Measurements from ENCODE around the gene TTC29. TPM values are rescaled to one million over a fixed set of nuclear protein-coding genes. Genes with fewer than 3 reads are reported as not detected.

TTC29 gene
- total and polyA plus RNA-seq, 9 of the 15 experiments (the other 6 are each of a cell fraction or from before 2014, with no cell fraction given): 0.04 TPM; not detected in 8

DNA sequence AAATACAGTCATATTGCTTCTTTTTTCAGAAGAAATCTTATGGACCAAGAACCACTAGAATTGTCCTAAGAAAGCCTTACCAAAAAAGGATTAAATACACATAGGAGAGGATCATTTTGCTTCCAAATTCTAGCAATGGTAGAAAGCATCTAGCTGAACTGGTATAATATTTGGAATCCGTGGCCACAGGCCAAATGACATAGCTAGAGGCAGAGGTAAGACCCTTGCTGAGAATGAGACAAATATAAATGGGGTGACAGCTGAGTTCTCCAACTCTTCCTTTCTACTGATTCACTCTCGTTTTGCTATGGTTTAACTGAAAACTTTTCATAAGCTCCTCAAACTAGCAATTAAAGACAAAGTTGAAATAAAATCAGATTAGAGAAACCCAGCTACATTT is 150.0 kb downstream of the TTC29 start (continued):
- TF ChIP-seq SMAD1 (IDR thresholded peaks at IDR 0.05; ENCODE audit: low read depth, low read length, partially characterized antibody): no peak

DNA sequence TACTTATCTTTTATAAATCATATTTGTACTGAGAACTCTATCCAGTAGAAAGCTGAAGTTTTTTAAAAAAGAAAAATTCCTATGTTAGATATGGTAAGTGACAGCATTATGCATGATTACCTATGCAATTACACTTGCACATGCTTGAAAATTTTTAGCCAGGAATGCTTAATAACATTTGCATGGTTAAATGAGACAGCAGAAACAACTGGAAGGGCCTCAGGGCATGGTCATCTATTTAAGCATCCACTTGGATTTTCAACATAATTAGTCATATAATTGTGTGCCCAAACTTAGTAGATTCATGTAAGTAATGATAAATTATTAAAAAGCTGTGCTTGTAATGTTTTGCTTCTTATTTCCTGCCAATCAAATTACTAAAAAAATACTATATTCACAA is 151.9 kb downstream of the TTC29 start:
- H4K20me1 ChIP-seq (replicated peaks; ENCODE audit: control insufficient read depth, insufficient read depth, low read length): no peaks in the 10 kb centered on the region
- ATAC-seq (no peak), DNase-seq (ENCODE audit: extremely low read depth in 1 of 4, low spot score in 3 of 4) (no peak), FAIRE-seq (no peak)
- H3K4me3 ChIP-seq: no peak overlapping the region
- in situ Hi-C loops (cut with MboI) (no loop called here), intact Hi-C loops (cut with micrococcal nuclease) (no loop called here)
- BruUV-seq (replicated peaks): no TSS peak
- H3K27me3 ChIP-seq (ENCODE audit: control insufficient read depth in 2 of 2, insufficient read depth in 2 of 2, low read length in 2 of 2): no peaks in the 10 kb centered on the region
- H3K79me2 ChIP-seq (ENCODE audit: control insufficient read depth, insufficient read depth, low read length): no peaks in the 10 kb centered on the region
- TF ChIP-seq SMARCC2 (IDR thresholded peaks at IDR 0.05; ENCODE audit: low read depth) (no peak), BCL6 (CRISPR knock-in tag; IDR thresholded peaks at IDR 0.05) (no peak), TCF3 (CRISPR knock-in tag; IDR thresholded peaks at IDR 0.05) (no peak), PRPF4 (IDR thresholded peaks at IDR 0.05; ENCODE audit: insufficient read depth, low read depth, low read length, poor library complexity, severe bottlenecking) (no peak), ZC3H8 (IDR thresholded peaks at IDR 0.05) (no peak), RBM14 (IDR thresholded peaks at IDR 0.05; ENCODE audit: borderline replicate concordance, insufficient read depth, low read depth, low read length) (no peak), ZNF354B (CRISPR knock-in tag; IDR thresholded peaks at IDR 0.05) (no peak), NRF1 (conservative IDR thresholded peaks at IDR 0.05 in 1 of 2, IDR thresholded peaks at IDR 0.05 in 1 of 2) (no peak), HDAC6 (IDR thresholded peaks at IDR 0.05; ENCODE audit: low read depth, low read length) (no peak), ZNF217 (CRISPR knock-in tag; IDR thresholded peaks at IDR 0.05) (no peak), MYC (IDR thresholded peaks at IDR 0.05; ENCODE audit: low read depth, low read length) (no peak), MYC (CRISPR knock-in tag; IDR thresholded peaks at IDR 0.05; ENCODE audit: borderline replicate concordance, low read depth) (no peak), SREBF2 (CRISPR knock-in tag; IDR thresholded peaks at IDR 0.05) (no peak), MTA3 (IDR thresholded peaks at IDR 0.05; ENCODE audit: borderline replicate concordance) (no peak), NFIC (IDR thresholded peaks at IDR 0.05) (no peak)
- TF ChIP-seq, protein P1, sequence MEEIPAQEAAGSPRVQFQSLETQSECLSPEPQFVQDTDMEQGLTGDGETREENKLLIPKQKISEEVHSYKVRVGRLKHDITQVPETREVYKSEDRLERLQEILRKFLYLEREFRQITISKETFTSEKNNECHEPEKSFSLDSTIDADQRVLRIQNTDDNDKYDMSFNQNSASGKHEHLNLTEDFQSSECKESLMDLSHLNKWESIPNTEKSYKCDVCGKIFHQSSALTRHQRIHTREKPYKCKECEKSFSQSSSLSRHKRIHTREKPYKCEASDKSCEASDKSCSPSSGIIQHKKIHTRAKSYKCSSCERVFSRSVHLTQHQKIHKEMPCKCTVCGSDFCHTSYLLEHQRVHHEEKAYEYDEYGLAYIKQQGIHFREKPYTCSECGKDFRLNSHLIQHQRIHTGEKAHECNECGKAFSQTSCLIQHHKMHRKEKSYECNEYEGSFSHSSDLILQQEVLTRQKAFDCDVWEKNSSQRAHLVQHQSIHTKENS (CRISPR knock-in tag; IDR thresholded peaks at IDR 0.05): no peak
- H3K27ac ChIP-seq (ENCODE audit: extremely low read depth, low read depth, low read length): no peak overlapping the region
- H3K4me2 ChIP-seq (ENCODE audit: insufficient read depth, low read length): no peak overlapping the region
- ChIA-PET CTCF (ENCODE audit: low intra/inter-chr PET ratio) (no interaction called here), POLR2A (no interaction called here)
- no peaks in the 10 kb centered on the region for H3K9me3 ChIP-seq (replicated peaks; ENCODE audit: control insufficient read depth, insufficient read depth, low read depth, low read length)
- no peak overlapping the region for H2AFZ ChIP-seq (ENCODE audit: low read depth, low read length)
- H3K9me1 ChIP-seq (ENCODE audit: control insufficient read depth, insufficient read depth, low read length): no peaks in the 10 kb centered on the region
- H3K9ac ChIP-seq (ENCODE audit: insufficient read depth in 1 of 2, low read depth in 2 of 2, low read length in 2 of 2): no peak overlapping the region
- no peaks in the 10 kb centered on the region for H3K4me1 ChIP-seq (replicated peaks in 1 of 2; ENCODE audit: control insufficient read depth in 2 of 2, insufficient read depth in 2 of 2, low read length in 2 of 2)
- H3K36me3 ChIP-seq (ENCODE audit: control insufficient read depth, insufficient read depth, low read length): no peaks in the 10 kb centered on the region
